LHCN-M2 (cell line): ENCODE data around the gene RAP2B. TPM values are rescaled to one million over a fixed set of nuclear protein-coding genes. Genes with fewer than 3 reads are reported as not detected.
A peak's percentile ranks its signal among the peaks of the same experiment; 100 is the strongest.

ENCODE experiments used
- DNase-seq: peaks from one replicate; pipeline ENCODE4 v3.0.0-alpha.2; 2012; ENCODE audit warnings: low read depth
- total RNA-seq: library from RNA; depleted of rRNA; stranded (reverse); fragments of >200 nt; gene quantifications from 2 replicates; pipeline ENCODE4 v1.2.3, GENCODE V29; 2014

RAP2B gene
- total RNA-seq, 1 experiment from 2014 or later = 20.5 TPM

DNA sequence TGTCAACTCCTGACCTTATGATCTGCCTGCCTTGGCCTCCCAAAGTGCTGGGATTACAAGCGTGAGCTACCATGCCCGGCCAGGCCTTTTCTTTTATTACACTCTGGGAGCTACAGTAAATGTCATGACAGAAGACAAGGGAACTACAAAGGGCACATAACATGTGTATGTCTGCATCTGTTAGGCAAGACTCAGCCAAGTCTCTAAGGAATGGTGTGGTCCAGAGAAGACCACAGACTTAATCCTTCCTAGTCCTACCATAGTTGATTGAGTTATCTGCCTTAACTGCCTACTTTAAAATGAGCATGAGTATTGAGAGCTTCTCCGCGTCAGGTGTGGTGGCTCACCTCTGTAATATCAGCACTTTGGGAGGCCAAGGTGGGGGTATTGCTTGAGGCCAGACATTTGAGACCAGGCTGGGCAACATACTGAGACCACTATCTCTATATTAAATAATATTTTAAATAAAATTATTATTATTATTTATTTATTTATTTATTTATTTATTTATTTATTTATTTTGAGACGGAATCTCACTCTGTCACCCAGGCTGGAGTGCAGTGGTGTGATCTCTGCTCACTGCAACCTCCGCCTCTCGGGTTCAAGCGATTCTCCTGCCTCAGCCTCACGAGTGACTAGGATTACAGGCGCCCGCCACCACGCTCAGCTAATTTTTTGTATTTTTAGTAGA lies 31.9 kb downstream of the RAP2B start:
- peak; percentile 46 for DNase-seq

- DNase-seq = no peak
Measured at GRCh38 chr3:153195349-153195879, 33.4 kb downstream of the RAP2B start.

- DNase-seq = peak; percentile 85
Measured at GRCh38 chr3:153209596-153209995, 47.6 kb downstream of the RAP2B start.

DNA sequence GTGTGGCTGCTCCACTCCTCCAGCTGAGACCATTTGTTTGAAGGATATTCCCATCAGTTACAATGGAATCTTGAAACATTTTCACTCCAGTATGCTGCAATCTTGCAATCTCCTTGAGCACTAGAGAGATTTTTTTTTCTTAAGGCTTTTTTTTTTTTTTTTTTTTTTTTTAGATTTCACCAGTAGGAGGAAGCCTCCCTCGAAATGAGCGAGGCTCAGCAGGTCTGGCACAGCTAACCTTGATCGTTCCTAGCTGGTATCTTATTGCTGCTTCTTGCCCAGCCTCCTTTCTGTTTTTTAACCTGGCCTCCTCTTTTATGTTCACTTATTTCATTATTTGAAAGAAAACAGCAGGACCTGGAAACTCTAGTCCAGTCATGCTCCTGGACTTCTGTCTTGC lies 48.1 kb downstream of the RAP2B start:
- peak; percentile 31 for DNase-seq

DNA sequence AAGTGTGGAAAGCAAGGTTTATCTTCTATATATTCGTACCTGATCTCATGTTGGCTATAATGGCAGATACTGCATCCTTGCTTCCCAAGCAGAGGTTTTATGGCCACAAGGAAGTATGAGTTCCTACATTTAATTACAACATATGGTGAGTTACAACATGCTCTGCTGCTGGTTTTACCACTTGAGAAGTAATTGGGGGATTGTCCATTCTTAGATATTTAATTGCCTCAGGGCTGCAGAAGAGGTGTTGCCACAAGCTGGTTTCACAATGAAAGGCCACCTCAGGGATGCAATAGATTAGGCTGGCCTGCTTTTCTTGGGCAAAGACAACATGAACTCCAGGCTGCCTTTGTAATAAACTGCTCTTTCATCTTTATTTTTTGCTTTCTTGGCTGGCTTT lies 48.6 kb downstream of the RAP2B start:
- no peak for DNase-seq

DNA sequence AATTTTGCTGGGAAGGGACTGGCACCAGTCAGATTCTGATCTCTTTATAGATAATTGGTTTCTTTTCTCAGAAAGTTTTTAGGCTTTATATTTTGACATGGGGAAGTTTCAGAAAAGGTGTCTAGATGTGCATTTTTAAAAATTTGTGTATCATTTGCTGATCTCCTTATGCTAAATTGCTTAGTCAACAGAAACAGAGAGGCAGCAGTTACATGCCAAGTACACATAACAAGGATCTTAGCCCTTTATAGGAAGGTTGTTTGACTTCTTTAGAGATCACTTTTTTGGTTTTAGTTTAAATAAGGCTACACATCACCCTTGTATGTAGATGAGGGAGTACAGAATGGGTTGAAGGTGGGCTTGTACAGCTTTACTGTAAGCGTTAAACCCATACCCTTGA lies 53.5 kb downstream of the RAP2B start:
- DNase-seq = no peak

- DNase-seq = no peak
Measured at GRCh38 chr3:153215966-153216365, 53.9 kb downstream of the RAP2B start.

DNA sequence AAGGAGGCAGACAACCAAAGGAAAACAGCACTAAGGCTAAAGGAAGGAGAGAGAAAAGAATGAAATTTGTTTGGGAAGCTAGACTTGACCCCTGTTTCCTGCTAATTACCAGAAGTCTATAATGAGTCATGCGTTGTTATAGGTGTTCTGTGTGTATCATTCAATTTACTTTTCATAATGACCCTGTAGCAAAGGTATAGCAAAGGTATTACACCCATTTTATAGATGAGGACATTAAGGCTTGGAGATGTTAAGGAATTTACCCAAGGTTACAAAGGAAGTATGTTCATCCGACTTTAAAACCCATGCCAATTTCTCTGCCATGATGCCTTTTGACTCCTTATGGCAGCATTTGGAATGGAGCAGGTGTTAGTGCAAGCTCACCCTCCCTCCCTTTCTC lies 54.9 kb downstream of the RAP2B start:
- no peak for DNase-seq

DNA sequence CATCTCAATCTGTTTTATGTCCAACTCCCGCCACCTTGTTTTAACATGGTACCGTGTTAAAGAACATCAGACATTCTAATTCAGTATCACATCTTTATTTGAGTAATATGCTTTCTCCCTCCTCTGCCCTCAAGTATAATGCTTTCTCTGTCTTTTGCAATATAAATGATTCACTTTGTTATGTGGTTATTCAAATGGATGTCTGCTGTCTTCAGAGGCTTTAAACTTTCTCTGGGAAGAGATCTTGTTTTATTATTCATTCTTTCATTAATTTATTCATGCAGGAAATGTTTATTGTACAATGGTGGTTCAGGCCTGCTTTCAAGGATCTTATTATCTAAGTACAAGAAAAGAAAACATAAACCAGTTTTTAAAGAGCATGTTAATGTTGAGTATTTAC lies 57.1 kb downstream of the RAP2B start:
- peak; percentile 35 for DNase-seq
